Left ventricle myocardium inferior (tissue), 1 donor: ENCODE measurements around the gene SHISA4. TPM values are rescaled to one million over a fixed set of nuclear protein-coding genes. Genes with fewer than 3 reads are reported as not detected.

Source experiments
- DNase-seq: peaks from one replicate; pipeline ENCODE4 v3.0.0-alpha.2; 2020
- H3K27ac ChIP-seq: fragments of 200-600 bp; replicated peaks from 2 replicates; pipeline ENCODE4 v1.8.0; 2021
- H3K27me3 ChIP-seq: fragments of 200-600 bp; 2 replicates; pipeline ENCODE4 v1.8.0; 2021; ENCODE audit warnings: low read depth
- H3K36me3 ChIP-seq: fragments of 200-600 bp; 2 replicates; pipeline ENCODE4 v1.8.0; 2021
- H3K4me1 ChIP-seq: fragments of 200-600 bp; 2 replicates; pipeline ENCODE4 v1.8.0; 2021
- H3K4me3 ChIP-seq: fragments of 200-600 bp; 2 replicates; pipeline ENCODE4 v1.8.0; 2021; ENCODE audit warnings: mild to moderate bottlenecking, moderate library complexity
- H3K9me3 ChIP-seq: fragments of 200-600 bp; replicated peaks from 2 replicates; pipeline ENCODE4 v1.8.0; 2021
- CTCF ChIP-seq: fragments of 200-600 bp; IDR thresholded peaks from 2 replicates; pipeline ENCODE4 v1.8.0; 2021; ENCODE audit warnings: antibody characterized with exemption, mild to moderate bottlenecking, borderline replicate concordance
- intact Hi-C: fragments of 100-400 bp; cut with micrococcal nuclease; formaldehyde crosslinking; loops from one replicate; pipeline ENCODE4 v1.11.0; 2022
- total RNA-seq: library from RNA; stranded (reverse); fragmentation: NEBNext Ultra II Directional; extraction: Animal tissue kit (Norgen Biotek cat#: 25700); gene quantifications from one replicate; pipeline ENCODE4 v1.2.1, GENCODE V29; 2021
- donor health status: DM: no; HTN: yes; CAD: no; lungs with severe emphysema.

The SHISA4 gene
- total RNA-seq, 1 donor from 2014 or later, result 191 TPM

GRCh38 chr1:201905234-201905890, 16.7 kb downstream of the SHISA4 start:
- peaks cover 18% of the 10 kb centered on the region for H3K4me1 ChIP-seq
- intact Hi-C loops, result no loop called here
- no peak overlapping the region for H3K4me3 ChIP-seq

GRCh38 chr1:201906336-201906735, 17.6 kb downstream of the SHISA4 start:
- H3K4me3 ChIP-seq, result no peak overlapping the region
- TF ChIP-seq CTCF, result no peak
- intact Hi-C loops, result no loop called here
- H3K36me3 ChIP-seq, result no peaks in the 10 kb centered on the region
- DNase-seq, result no peak
- peak overlapping the region; percentile 78 for H3K27ac ChIP-seq
- no peaks in the 10 kb centered on the region for H3K9me3 ChIP-seq
- H3K4me1 ChIP-seq, result peaks cover 18% of the 10 kb centered on the region
- H3K27me3 ChIP-seq, result no peaks in the 10 kb centered on the region

More at GRCh38 chr1:201905234-201905890, 16.7 kb downstream of the SHISA4 start:
- Histone ChIP-seq H3K27me3 (no peaks in the 10 kb centered on the region), H3K9me3 (no peaks in the 10 kb centered on the region), H3K36me3 (no peaks in the 10 kb centered on the region), H3K27ac (peak overlapping the region; percentile 78)
- TF ChIP-seq CTCF, result no peak
- no peak for DNase-seq

GRCh38 chr1:201907621-201908020, 18.9 kb downstream of the SHISA4 start:
- H3K27me3 ChIP-seq, result no peaks in the 10 kb centered on the region
- peak overlapping the region; percentile 78 for H3K27ac ChIP-seq
- DNase-seq, result no peak
- TF ChIP-seq CTCF, result no peak
- intact Hi-C loops, result no loop called here
- peaks cover 18% of the 10 kb centered on the region for H3K4me1 ChIP-seq
- no peak overlapping the region for H3K4me3 ChIP-seq
- H3K9me3 ChIP-seq, result no peaks in the 10 kb centered on the region
- no peaks in the 10 kb centered on the region for H3K36me3 ChIP-seq

- no peak for DNase-seq
- peaks cover 9% of the 10 kb centered on the region for H3K4me1 ChIP-seq
- peak overlapping the region; percentile 57 for H3K27ac ChIP-seq
- H3K9me3 ChIP-seq, result no peaks in the 10 kb centered on the region
- H3K36me3 ChIP-seq, result no peaks in the 10 kb centered on the region
- TF ChIP-seq CTCF, result no peak
- no peaks in the 10 kb centered on the region for H3K27me3 ChIP-seq
- intact Hi-C loops, result no loop called here
- H3K4me3 ChIP-seq, result no peak overlapping the region
Observed at GRCh38 chr1:201911826-201912571, 23.3 kb downstream of the SHISA4 start.

GRCh38 chr1:201912832-201913231, 24.1 kb downstream of the SHISA4 start:
- no peaks in the 10 kb centered on the region for H3K9me3 ChIP-seq
- H3K4me3 ChIP-seq, result no peak overlapping the region
- no peak for TF ChIP-seq CTCF
- no peaks in the 10 kb centered on the region for H3K27me3 ChIP-seq
- intact Hi-C loops, result no loop called here
- peak overlapping the region; percentile 57 for H3K27ac ChIP-seq
- no peaks in the 10 kb centered on the region for H3K36me3 ChIP-seq
- peaks cover 17% of the 10 kb centered on the region for H3K4me1 ChIP-seq
- DNase-seq, result no peak
